NCI-H128 (cell line): ENCODE data around the gene KCNH4.
"Not testable (repeated sequence)": the region's sequence is repeated elsewhere in the genome, so short reads cannot be mapped to it uniquely, and the experiment has no call there.

Experiments
- DNase-seq: peaks from one replicate; lab custom pipeline; 2025; ENCODE audit not compliant: unreplicated experiment; lab: John Stamatoyannopoulos, UW

The KCNH4 gene

DNA sequence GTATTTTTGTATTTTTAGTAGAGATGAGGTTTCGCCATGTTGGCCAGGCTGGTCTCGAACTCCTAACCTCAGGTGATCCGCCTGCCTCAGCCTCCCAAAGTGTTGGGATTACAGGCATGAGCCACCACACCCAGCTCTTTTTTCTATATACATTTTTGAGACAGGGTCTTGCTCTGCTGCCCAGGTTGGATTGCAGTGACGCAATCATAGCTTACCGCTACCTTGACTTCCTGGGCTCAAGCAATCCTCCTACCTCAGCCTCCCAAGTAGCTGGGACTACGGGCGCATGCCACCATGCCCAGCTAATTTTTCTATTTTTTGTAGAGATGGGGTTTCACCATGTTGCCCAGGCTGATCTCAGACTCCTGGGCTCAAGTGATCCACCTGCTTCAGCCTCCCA is 40.3 kb downstream of the KCNH4 start:
- not testable (repeated sequence) for DNase-seq

GRCh38 chr17:42138749-42139492 is 42.0 kb downstream of the KCNH4 start:
- DNase-seq: no peak

DNA sequence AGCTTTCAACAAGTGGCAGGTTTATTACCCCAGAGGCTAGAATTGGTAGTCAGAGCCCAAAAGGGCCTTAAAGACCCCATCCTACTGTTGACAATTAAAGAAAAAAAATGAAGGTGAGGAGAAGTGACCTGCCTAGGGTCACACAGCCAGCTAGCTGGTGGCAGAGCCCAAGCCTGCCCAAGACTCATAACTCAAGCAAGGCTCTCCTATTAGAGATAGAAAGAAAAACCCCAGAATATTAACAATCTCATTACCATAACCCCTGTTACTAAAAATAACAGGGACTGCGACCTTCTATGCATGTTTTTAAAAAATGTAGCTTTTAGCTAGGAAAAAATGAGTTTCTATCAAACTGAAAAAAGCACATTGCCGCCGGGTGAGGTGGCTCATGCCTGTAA is 44.3 kb downstream of the KCNH4 start:
- DNase-seq: no peak

- DNase-seq: no peak
Observed at GRCh38 chr17:42135664-42136653, 45.0 kb downstream of the KCNH4 start.

GRCh38 chr17:42135151-42135550 is 45.8 kb downstream of the KCNH4 start:
- no peak for DNase-seq

DNA sequence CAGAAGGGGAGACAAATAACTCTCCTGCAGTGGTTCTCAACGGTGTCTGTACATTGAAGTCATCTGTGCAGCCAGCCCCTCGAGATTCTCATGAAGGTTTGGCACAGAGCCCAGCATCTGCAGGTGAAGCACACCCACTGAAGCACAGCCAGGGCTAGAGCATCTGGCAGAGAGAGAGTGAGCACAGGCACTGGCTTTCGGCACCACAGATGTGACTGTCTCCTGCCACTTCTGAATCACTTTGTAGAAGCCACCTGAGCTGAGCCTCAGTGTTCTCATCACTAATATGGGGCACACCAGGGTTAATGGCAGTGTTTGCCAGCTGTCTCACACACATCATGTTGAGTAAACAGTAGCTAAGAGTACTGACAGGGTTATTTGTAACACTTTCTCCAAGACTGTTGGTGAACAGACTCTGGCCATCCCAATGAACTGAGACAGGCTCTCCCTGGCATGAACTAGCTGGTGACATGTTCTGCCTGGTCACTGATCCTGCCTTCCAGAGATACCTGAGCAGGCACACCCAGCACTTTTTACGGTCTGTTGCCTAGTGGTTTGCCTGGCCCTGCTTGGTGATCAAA is 47.4 kb downstream of the KCNH4 start:
- peak; percentile 53 for DNase-seq

GRCh38 chr17:42132941-42133340 is 48.0 kb downstream of the KCNH4 start:
- no peak for DNase-seq

DNA sequence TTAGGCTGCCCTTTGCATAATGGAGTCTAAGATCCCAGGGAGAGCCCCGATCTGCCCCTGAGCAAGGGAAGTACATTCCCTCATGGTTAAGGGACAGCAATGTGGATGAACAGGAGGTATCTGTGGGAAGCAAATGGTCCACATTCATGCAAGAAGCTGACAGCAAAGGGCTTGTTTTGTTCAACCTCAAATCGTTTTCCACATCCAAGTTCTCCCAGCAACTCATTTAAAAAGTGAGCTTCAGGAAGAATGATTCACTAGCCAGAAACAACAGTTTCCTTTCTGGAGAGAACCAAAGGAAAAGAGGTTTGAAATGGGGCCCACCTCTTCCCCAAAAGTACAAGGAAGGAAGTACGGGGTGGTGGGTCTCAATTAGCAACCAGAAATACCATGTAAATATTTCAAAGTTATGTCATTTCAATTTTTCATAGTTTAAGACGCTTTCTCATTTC is 48.9 kb downstream of the KCNH4 start:
- no peak for DNase-seq

DNA sequence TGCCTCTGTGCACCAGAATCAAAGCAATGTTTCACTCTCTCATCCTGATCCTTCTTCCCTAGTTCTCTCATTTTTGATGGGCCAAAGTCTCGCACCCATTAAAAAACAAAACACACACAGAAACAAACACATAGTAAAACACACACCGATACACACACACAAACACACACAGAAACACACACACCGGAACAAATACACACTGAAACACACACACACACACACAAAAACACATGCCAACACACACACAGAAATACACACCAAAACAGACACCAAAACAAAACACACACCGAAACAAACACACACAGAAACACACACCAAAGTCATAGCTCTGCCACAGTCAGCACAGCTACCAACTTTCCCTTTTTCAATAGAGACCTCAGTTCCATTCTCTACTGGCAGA is 49.7 kb downstream of the KCNH4 start:
- no peak for DNase-seq

GRCh38 chr17:42130310-42130936 is 50.5 kb downstream of the KCNH4 start:
- no peak for DNase-seq

DNA sequence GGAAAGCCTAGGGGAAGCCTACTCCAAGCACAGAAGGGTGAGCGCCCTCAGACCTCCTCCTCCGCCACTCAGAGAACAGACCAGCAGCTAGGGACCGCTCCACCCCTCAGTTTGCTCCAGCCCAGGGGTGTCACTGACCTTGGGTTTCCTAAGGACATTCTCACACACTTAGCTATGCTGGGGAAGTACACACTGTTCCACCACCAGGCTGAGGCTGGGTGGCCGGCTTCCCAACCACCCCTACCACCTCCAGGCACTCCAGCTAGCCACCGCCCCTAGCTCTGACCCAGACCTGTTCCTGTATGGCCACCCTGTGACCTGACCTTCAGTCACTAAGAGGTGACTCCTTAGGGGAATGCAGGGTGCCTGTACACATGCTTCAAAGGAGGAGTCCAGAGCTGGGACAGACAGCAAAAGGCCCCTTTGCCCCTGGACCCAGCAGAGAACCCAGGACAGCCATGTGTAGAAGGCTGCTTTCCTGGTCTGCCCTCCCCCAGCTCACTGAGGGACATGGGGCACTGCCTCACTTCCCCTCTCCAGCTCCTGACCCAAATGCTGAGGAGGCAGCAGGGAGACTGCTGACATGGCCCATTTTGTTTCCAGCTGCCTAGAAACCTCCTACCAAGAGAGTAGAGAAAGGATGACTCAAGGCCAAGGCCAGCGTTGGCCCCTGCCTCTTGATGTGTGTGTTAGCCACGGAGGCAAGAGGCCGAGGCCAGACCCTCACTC is 51.7 kb downstream of the KCNH4 start:
- no peak for DNase-seq

DNA sequence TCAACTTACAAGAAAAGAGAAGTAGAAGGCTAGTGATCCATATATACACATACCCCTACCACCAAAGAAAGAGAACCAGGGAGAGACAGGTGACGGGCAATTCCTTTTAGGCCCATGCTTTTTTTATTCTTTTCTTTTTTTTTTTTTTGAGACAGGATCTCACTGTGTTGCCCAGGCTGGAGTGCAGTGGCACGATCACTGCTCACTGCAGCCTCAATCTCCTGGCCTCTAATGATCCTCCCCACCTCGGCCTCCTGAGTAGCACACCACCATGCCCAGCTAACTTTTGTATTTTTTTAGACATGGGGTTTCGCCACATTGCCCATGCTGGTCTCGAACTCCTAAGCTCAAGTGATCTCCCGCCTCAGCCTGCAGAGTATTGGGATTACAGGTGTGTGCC is 53.5 kb downstream of the KCNH4 start:
- DNase-seq: no peak

- DNase-seq: no peak
Observed at GRCh38 chr17:42126836-42127235, 54.1 kb downstream of the KCNH4 start.

GRCh38 chr17:42125565-42125964 is 55.4 kb downstream of the KCNH4 start:
- no peak for DNase-seq

- no peak for DNase-seq
Observed at GRCh38 chr17:42124256-42124655, 56.7 kb downstream of the KCNH4 start.

DNA sequence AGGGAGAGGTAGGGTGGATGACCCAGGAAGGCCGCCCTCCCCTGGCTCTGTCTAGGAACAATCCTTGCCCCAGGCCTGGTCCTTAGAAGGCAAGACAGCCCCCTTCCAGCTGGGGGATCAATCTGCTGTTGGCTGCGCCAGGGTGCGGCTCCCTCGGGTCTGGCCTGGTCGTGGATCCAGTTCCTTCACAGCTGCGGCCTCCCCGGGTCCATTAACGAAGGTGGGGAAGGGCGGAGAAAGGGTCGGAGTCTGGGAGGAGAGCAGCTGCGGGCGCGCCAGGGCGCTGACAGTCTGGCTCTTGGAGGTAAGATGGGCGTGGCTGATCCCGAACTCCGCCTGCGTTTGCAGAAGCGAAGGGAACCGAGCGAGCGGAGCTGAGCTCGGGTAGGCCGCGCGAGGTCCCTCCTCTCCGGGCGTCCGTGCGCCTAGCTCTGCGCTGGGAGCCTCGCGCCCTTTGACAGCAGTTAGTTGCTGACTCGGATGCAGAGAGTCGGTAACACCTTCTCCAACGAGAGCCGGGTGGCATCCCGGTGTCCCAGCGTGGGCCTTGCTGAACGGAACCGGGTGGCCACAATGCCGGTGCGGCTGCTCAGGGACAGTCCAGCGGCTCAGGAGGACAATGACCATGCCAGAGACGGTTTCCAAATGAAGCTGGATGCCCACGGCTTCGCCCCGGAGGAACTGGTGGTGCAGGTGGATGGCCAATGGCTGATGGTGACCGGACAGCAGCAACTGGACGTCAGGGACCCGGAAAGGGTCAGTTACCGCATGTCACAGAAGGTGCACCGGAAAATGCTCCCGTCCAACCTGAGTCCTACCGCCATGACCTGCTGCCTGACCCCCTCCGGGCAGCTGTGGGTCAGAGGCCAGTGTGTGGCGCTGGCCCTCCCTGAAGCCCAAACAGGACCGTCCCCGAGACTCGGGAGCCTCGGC is 58.3 kb downstream of the KCNH4 start, which contains the start of gene HSPB9:
TSS of gene HSPB9 (plus strand) at position 434 of the 933 bp plus-strand sequence. CDS start at position 481, 47 bp downstream.
- DNase-seq: peak; percentile 12

DNA sequence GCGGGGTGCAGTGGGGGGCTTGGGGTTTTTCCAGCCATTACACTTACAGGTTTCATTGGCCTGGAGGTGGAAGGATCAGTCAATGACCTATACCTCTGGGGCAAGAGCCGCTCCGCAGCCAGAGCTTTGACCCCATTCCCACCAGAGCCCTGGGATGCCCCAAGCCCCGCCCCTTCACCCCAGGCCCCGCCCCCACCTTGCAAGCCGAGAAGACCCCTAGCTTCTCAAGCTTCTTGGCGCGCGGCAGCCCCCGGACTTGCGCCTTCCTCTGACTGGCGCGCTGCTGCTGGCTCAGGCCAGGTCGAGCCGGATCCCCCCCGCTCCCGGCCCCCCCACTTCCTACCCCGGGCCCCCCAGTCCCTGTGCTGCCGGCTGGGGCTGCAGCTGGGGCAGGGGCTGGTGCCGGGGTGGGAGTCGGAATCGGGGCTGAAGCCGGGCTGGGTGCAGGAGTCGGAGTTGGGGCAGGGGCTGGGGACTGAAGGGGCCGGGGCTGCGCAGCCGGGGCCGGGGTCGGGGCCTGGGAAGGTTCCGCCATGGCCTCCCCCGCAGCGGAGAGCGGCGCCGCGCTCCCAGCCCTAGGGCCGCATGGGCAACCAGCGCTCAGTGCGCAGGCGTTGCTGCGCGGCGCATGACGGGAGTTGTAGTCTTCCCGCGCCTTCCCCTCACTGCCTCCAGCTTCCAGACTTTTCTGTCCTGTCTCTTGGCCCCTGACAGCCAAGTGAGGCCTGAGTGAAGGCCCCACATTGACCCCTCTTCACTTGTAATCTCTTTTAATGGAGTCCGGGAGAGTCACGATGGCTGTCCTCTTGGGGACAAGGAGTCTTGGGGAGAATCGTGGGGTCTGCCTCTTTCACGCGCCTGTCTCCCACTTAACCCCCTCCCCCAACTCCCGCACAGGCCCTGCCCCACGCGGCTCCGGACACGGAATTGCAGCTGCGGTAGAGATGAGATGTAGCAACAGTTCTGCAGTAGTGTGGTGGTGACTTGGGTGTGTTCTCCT is 59.9 kb downstream of the KCNH4 start, which contains the start of gene KAT2A:
TSS of gene KAT2A (minus strand) at position 598 of the 1,000 bp plus-strand sequence. CDS start at position 535, 63 bp downstream.
- DNase-seq: peak; percentile 54
